Tibial nerve (tissue), 3 donors: Measurements from ENCODE around the gene SCN3B.

ENCODE experiments used
- CTCF ChIP-seq, 5 experiments: fragments of 200-600 bp in 3 of 5; fragments of 450-650 bp in 2 of 5; sonication (generic) in 3 of 5; IDR thresholded peaks; one replicate each; pipeline ENCODE4 v1.5.1; 2016 to 2019; ENCODE audit warnings: antibody characterized with exemption in 5 of 5, mild to moderate bottlenecking in 3 of 5, moderate library complexity in 2 of 5
- POLR2A ChIP-seq, 2 donors: fragments of 450-650 bp; IDR thresholded peaks; one replicate each; pipeline ENCODE4 v1.6.1; 2017; ENCODE audit warnings: antibody characterized with exemption in 2 of 2, mild to moderate bottlenecking in 2 of 2, moderate library complexity in 2 of 2

DNA sequence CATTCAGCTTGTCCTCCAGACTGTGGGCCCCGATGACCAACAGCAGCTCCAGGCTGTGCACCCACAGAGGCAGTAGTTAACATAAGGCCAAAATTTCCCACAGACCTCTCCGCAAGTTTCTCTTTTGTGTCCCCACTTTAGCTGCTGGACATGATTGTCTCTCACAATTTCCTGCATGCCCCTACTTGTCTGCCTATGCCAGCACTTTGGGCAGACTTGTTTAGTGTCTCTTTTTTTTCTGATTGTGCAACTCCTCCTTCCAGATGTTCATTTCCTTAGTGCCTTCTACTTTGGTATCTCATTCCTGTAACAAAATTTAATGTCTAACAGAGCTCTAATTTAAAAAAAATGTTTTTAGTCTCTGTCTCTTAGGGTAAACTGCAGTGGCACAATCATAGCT lies 23.8 kb upstream of the SCN3B start:
- no peak for TF ChIP-seq CTCF (IDR thresholded peaks at IDR 0.05)
- TF ChIP-seq POLR2A (IDR thresholded peaks at IDR 0.05): no peak
